ENCODE measurements around the gene ZBTB11.
"Not testable (repeated sequence)": the region's sequence is repeated elsewhere in the genome, so short reads cannot be mapped to it uniquely, and the experiment has no call there.

ZBTB11 gene

GRCh38 chr3:101643861-101644613 lies 32.9 kb downstream of the ZBTB11 start:
- DNase-seq (ENCODE audit: low spot score) = no peak

DNA sequence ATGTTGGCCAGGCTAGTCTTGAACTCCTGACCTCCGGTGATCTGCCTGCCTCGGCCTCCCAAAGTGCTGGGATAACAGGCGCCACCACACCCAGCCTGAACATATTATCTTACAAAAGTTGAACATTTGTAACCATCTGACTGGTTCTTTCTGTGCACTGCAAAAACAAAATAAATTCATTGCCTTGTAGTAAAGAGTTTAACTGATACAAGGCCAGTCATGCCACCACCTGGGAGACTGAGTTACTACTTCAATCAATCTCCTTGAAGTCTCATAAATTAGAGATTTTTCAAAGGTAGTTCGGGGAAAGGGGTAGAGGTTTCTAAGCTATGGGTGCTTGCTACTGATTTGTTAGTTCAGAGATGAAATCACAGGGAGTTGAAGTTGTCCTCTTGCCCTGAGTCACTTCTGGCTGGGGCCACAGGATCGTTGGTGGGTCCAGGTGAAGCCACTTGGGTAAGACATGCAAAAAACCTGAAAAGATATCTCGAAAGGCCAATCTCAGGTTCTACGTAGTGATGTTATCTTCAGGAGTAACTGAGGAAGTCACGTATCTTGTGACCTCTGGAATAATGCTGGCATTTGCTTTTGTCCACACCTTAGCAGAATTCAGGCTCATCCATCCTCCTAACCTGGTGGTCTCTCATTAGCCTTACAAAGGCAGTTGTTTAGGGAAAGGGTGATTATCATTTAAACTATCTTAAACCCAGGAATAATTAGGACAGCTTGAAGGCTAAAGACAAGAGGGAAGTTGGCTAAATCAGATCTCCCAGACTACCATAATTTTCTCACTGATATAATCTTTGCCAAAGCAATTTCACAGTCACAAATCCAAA lies 33.7 kb downstream of the ZBTB11 start:
- DNase-seq (ENCODE audit: low spot score) = no peak

DNA sequence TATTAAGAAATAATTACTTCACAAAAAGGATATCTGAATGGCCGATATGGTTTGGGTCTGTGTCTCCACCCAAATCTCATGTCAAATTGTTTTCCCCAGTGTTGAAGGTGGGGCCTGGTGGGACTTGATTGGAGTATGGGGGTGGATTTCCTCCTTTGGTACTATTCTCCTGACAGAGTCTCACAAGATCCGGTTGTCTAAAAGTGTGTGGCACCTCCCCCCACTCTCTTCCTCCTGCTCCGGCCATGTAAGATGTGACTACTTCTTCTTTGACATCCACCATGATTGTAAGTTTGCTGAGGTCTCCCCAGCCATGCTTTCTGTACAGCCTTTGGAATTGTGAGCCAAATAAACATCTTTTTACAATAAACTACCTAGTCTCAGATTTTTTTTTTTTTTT lies 34.5 kb downstream of the ZBTB11 start:
- no peak for DNase-seq (ENCODE audit: low spot score)

- DNase-seq (ENCODE audit: low spot score) = not testable (repeated sequence)
Observed at GRCh38 chr3:101641397-101642115, 35.4 kb downstream of the ZBTB11 start.

- no peak for DNase-seq (ENCODE audit: low spot score)
Observed at GRCh38 chr3:101640256-101640655, 36.7 kb downstream of the ZBTB11 start.

DNA sequence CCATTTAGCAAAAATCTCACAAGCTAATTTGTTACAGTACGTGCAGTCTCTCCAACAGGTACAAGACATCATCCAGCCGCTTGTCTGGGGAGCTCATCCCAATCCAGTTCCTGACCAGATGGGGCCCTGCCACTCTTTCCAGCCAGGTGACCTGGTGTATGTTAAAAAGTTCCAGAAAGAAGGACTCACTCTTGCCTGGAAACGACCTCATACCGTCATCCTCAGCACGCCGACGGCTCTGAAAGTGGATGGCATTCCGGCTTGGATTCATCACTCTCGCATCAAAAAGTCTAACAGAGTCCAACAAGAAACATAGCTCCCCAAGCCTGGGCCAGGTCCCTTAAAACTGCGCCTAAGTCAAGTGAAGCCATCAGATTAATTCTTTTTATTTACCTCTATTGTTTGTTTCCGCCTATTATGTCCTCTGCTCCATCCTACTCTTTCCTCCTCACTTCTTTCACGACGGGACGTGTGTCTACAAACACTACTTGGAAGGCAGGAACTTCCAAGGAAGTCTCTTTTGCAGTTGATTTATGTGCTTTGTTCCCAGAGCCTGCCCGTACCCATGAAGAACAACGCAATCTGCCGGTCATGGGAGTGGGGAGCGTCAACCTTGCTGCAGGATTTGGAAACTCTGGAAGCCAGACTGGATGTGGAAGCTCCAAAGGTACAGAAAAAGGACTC lies 37.5 kb downstream of the ZBTB11 start:
- DNase-seq (ENCODE audit: low spot score) = no peak

GRCh38 chr3:101638261-101638745 lies 38.6 kb downstream of the ZBTB11 start:
- no peak for DNase-seq (ENCODE audit: low spot score)

DNA sequence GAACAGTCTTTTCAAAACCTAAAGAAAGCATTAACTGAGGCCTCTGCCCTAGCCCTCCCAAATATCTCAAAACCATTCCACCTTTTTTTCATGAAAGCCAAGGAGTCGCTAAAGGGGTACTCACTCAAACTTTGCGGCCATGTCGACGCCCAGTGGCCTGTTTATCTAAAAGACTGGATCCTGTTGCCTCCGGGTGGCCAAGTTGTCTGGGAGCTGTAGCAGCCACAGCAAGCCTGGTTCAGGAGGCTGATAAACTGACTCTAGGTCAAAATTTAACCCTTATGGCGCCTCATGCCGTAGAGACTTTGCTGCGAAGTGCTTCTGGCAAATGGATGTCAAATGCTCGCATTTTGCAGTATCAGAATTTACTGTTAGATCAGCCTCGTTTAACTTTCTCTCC lies 39.5 kb downstream of the ZBTB11 start:
- no peak for DNase-seq (ENCODE audit: low spot score)

- peak; percentile 58 for DNase-seq (ENCODE audit: low spot score)
Observed at GRCh38 chr3:101635954-101636798, 40.8 kb downstream of the ZBTB11 start.

DNA sequence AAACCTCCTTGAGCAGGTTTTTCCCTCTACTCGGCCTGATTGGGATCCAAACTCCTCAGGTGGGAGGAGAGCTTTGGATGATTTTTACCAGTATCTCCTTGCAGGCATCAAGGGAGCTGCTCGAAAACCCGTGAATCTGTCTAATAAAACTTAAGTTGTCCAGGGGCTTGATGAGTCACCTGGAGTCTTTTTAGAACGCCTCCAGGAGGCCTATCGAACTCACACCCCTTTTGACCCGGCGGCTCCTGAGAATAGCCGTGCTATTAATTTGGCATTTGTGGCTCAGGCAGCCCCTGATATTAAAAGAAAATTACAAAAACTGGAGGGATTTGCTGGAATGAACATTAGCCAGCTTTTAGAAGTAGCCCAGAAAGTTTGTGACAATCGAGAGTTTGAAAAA lies 41.6 kb downstream of the ZBTB11 start:
- DNase-seq (ENCODE audit: low spot score) = no peak

GRCh38 chr3:101634591-101635196 lies 42.2 kb downstream of the ZBTB11 start:
- DNase-seq (ENCODE audit: low spot score) = no peak

DNA sequence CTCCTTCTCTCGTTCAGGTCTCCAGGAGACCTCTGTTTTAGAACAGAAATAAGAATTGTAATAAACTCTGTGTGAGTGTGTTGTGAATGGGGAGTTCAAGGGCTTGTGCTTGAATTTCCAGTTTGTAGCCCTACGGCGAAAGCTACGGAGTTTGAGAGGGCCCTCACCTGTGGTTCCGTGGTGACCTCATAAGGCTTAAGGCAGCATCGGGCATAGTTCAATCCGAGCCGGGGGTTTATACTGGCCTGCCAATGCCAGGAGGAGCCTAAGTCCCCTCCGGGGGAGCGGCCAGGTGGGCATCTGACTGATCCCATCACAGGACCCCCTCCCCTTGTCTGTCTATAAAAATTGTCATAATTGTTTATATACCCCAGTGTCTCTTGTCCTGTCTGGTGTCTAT lies 43.7 kb downstream of the ZBTB11 start:
- DNase-seq (ENCODE audit: low spot score) = no peak

DNA sequence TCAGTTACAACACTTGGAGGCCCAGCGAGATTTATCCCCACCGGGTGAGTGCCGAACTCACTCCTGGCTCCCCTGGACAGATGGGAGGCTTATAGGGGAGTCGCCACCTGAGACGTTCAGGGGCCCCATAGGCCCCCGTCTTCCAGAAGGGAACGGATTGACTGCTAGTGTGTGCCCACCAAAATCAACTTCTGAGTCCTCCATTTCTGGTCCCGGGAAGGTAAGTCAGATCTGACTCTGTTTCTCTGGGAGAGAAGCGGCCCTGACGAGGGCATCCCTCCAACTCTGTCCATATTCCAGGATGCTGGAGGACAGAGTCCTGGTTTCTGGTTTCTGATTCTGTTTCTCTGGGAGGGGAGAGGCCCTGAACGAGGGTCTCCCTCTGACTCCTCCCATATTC lies 44.3 kb downstream of the ZBTB11 start:
- no peak for DNase-seq (ENCODE audit: low spot score)

GRCh38 chr3:101631959-101632358 lies 45.0 kb downstream of the ZBTB11 start:
- not testable (repeated sequence) for DNase-seq (ENCODE audit: low spot score)

- DNase-seq (ENCODE audit: low spot score) = no peak
Observed at GRCh38 chr3:101631098-101631796, 45.7 kb downstream of the ZBTB11 start.

GRCh38 chr3:101629219-101629618 lies 47.7 kb downstream of the ZBTB11 start:
- DNase-seq (ENCODE audit: low spot score) = no peak

- DNase-seq (ENCODE audit: low spot score) = no peak
Observed at GRCh38 chr3:101625879-101626278, 51.1 kb downstream of the ZBTB11 start.

GRCh38 chr3:101624857-101625256 lies 52.1 kb downstream of the ZBTB11 start:
- DNase-seq (ENCODE audit: low spot score) = no peak

DNA sequence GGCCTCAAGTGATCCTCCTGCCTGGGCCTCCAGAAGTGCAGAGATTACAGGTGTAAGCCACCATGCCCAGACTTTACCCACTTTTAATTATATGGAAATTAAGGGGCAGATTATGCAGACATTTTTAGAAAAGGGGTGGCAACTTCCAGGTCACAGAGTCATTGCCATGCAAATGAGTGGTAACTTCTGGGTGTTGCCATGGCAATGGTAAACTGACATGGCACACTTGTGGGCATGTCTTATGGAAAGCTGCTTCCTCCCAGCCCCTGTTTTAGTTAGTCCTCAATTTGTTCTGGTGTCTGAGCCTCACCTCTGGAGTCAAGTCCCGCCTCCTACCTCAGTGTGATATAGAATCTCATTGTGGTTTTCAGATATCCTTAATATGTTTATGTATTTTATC lies 53.3 kb downstream of the ZBTB11 start:
- DNase-seq (ENCODE audit: low spot score) = no peak

GRCh38 chr3:101619734-101620133 lies 57.2 kb downstream of the ZBTB11 start:
- DNase-seq (ENCODE audit: low spot score) = no peak
